Measurements from ENCODE around the gene AGBL1.

DNA sequence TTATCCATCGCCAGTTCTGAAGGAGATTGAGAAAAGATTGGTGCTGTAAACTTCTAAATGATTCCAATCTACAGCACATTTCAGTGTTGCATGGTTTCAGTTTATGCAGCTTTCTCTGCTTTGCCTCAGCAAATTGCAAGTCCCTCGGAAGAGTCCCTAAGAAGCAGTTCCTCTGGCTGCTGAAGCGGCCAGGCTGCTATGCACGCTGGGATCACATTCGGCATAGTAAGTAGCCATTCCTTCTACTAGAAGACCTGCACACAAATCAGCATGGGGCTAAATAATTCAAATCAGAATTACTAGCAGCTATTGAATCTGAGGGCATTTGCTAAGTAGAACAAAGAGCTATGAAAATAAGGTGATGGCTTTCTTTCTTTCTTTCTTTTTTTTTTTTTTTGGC is 769.5 kb downstream of the AGBL1 start:
- TF ChIP-seq, protein P1, sequence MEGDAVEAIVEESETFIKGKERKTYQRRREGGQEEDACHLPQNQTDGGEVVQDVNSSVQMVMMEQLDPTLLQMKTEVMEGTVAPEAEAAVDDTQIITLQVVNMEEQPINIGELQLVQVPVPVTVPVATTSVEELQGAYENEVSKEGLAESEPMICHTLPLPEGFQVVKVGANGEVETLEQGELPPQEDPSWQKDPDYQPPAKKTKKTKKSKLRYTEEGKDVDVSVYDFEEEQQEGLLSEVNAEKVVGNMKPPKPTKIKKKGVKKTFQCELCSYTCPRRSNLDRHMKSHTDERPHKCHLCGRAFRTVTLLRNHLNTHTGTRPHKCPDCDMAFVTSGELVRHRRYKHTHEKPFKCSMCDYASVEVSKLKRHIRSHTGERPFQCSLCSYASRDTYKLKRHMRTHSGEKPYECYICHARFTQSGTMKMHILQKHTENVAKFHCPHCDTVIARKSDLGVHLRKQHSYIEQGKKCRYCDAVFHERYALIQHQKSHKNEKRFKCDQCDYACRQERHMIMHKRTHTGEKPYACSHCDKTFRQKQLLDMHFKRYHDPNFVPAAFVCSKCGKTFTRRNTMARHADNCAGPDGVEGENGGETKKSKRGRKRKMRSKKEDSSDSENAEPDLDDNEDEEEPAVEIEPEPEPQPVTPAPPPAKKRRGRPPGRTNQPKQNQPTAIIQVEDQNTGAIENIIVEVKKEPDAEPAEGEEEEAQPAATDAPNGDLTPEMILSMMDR (IDR thresholded peaks at IDR 0.05; ENCODE audit: borderline replicate concordance, extremely low read depth, low read length, poor library complexity, severe bottlenecking): no peak
- TF ChIP-seq EZH2 (IDR thresholded peaks at IDR 0.05; ENCODE audit: borderline replicate concordance, low read depth, low read length, severe bottlenecking): no peak

All from DND-41 (cell line).